Naive thymus-derived CD4-positive, alpha-beta T cell (primary cell): ENCODE data around the gene AKR1B1. TPM values are rescaled to one million over a fixed set of nuclear protein-coding genes. Genes with fewer than 3 reads are reported as not detected.

ENCODE experiments used
- ATAC-seq: fragments of 150-1000 bp; cut with Tn5 transposase; 2 replicates; pipeline ENCODE4 v1.10.0; 2021; ENCODE audit warnings: mild to moderate bottlenecking, moderate library complexity
- CTCF ChIA-PET: fragments of 350-600 bp; sonication (Branson Sonifier 250); formaldehyde crosslinking; loops from one replicate; lab custom pipeline; 2021; ENCODE audit warnings: antibody characterized with exemption; lab: Charles Lee
- POLR2A ChIA-PET: fragments of 350-600 bp; sonication (Branson Sonifier 250); formaldehyde crosslinking; loops from one replicate; lab custom pipeline; 2021; ENCODE audit warnings: antibody characterized with exemption, inconsistent platforms; lab: Charles Lee
- DNase-seq, 9 donors: peaks; one replicate each; pipeline versions ENCODE4 v3.0.0 to v3.0.0-alpha.2; 2020 to 2022; ENCODE audit warnings: mixed read lengths in 1 of 9
- H3K27ac ChIP-seq: one replicate; pipeline ENCODE4 v1.7.0; 2013; ENCODE audit warnings: mild to moderate bottlenecking, low read depth, low read length, moderate library complexity
- H3K27me3 ChIP-seq, 2 donors: one replicate each; pipeline ENCODE4 v1.7.0; 2013; ENCODE audit warnings: low read length in 2 of 2, mild to moderate bottlenecking in 2 of 2, moderate library complexity in 2 of 2; ENCODE audit not compliant: control insufficient read depth in 2 of 2, insufficient read depth in 2 of 2
- H3K36me3 ChIP-seq, 3 experiments: 1 replicate in 2 of 3; 2 replicates in 1 of 3; pipeline ENCODE4 v1.7.0; 2013; ENCODE audit warnings: low read length in 3 of 3, mild to moderate bottlenecking in 3 of 3, moderate library complexity in 1 of 3; ENCODE audit not compliant: insufficient read depth in 3 of 3, control insufficient read depth in 2 of 3
- H3K4me1 ChIP-seq, 2 donors: one replicate each; pipeline ENCODE4 v1.7.0; 2013; ENCODE audit warnings: low read length in 2 of 2, mild to moderate bottlenecking in 2 of 2, moderate library complexity in 1 of 2; ENCODE audit not compliant: control insufficient read depth in 2 of 2, insufficient read depth in 2 of 2
- H3K4me3 ChIP-seq: 2 replicates; pipeline ENCODE4 v1.7.0; 2013; ENCODE audit warnings: mild to moderate bottlenecking, low read length
- H3K9me3 ChIP-seq, 3 experiments: 1 replicate in 2 of 3; 2 replicates in 1 of 3; pipeline ENCODE4 v1.7.0; 2013; ENCODE audit warnings: low read length in 3 of 3; ENCODE audit not compliant: control insufficient read depth in 2 of 3
- H3K27ac Mint-ChIP-seq, 9 donors: one replicate each; pipeline ENCODE4 v1.8.0; 2020 to 2022; ENCODE audit warnings: mixed read lengths in 9 of 9, mild to moderate bottlenecking in 8 of 9, moderate library complexity in 5 of 9, inconsistent platforms in 2 of 9
- H3K27me3 Mint-ChIP-seq, 5 donors: one replicate each; pipeline ENCODE4 v1.8.0; 2021 to 2022; ENCODE audit warnings: mixed read lengths in 5 of 5, mild to moderate bottlenecking in 1 of 5
- H3K36me3 Mint-ChIP-seq, 5 donors: one replicate each; pipeline ENCODE4 v1.8.0; 2020 to 2022; ENCODE audit warnings: mixed read lengths in 5 of 5, mild to moderate bottlenecking in 3 of 5, inconsistent platforms in 1 of 5
- H3K4me1 Mint-ChIP-seq, 7 donors: one replicate each; pipeline ENCODE4 v1.8.0; 2020 to 2022; ENCODE audit warnings: mixed read lengths in 7 of 7, mild to moderate bottlenecking in 3 of 7, inconsistent platforms in 1 of 7
- H3K4me3 Mint-ChIP-seq, 10 donors: one replicate each; pipeline ENCODE4 v1.8.0; 2020 to 2022; ENCODE audit warnings: mild to moderate bottlenecking in 10 of 10, mixed read lengths in 10 of 10, moderate library complexity in 6 of 10, inconsistent platforms in 2 of 10
- H3K9me3 Mint-ChIP-seq, 11 donors: one replicate each; pipeline ENCODE4 v1.8.0; 2020 to 2022; ENCODE audit warnings: mixed read lengths in 11 of 11, mild to moderate bottlenecking in 4 of 11, inconsistent platforms in 1 of 11, moderate library complexity in 1 of 11
- intact Hi-C, 2 donors: fragments of 100-400 bp; cut with micrococcal nuclease; formaldehyde crosslinking; loops; one replicate each; pipeline ENCODE4 v1.15.1; 2023
- polyA plus RNA-seq, 2 donors: library from polyadenylated mRNA; unstranded; fragments of 300-500 nt; fragmentation: Illumina TruSeq; gene quantifications; one replicate each; pipeline ENCODE4 v1.2.3, GENCODE V29; 2021
- total RNA-seq, 6 experiments: library from RNA in 5 of 6; stranded (reverse) in 5 of 6; gene quantifications; 1 replicate in 5 of 6; 2 replicates in 1 of 6; pipeline ENCODE4 v1.2.3 and lab custom pipeline; 2021 to 2026

The AKR1B1 gene
- total and polyA plus RNA-seq, 7 experiments from 2014 or later = 62.2 to 206 (median 106) TPM

GRCh38 chr7:134452419-134452838, 6.5 kb downstream of the AKR1B1 start:
- Mint-ChIP-seq H3K27ac (peak overlapping the region in 4 of 9 donors; percentile 1 to 42 (median 41)), H3K4me3 (peak overlapping the region in 1 of 10 donors; percentile 10), H3K36me3 (peaks cover 9 to 48% (median 11%) of the 10 kb centered on the region in 5 donors), H3K9me3 (no peaks in the 10 kb centered on the region), H3K4me1 (peaks cover 29 to 54% (median 45%) of the 10 kb centered on the region in 7 donors), H3K27me3 (no peaks in the 10 kb centered on the region)
- Histone ChIP-seq H3K9me3 (no peaks in the 10 kb centered on the region), H3K27ac (no peak overlapping the region), H3K27me3 (no peaks in the 10 kb centered on the region), H3K4me1 (peaks cover 7 to 20% of the 10 kb centered on the region in 2 donors), H3K36me3 (peaks cover 0 to 46% (median 10%) of the 10 kb centered on the region in 3 experiments), H3K4me3 (no peak overlapping the region)
- ATAC-seq (no peak), DNase-seq (no peak)
- intact Hi-C loops = loop anchor here (5.0 to 10.0 kb wide), 5 partner anchors 60 to 1212 kb away; partner anchors contain the start of genes CYREN (in 1 of the 2), EXOC4 (in 1 of the 2) and STMP1 (in 1 of the 2)
- ChIA-PET CTCF (interaction anchor here (0.6 to 2.0 kb wide), 2 partner anchors 13 to 20 kb away, joined by 5 to 13 read pairs; no protein-coding TSS in a partner anchor), POLR2A (no interaction called here)

GRCh38 chr7:134451656-134452055, 7.2 kb downstream of the AKR1B1 start:
- H3K9me3 Mint-ChIP-seq = no peaks in the 10 kb centered on the region

GRCh38 chr7:134450294-134451000, 8.5 kb downstream of the AKR1B1 start:
- CTCF ChIA-PET = interaction anchor here (1.2 kb wide), 1 partner anchor 18 kb away, joined by 3 read pairs; no protein-coding TSS in a partner anchor
- Mint-ChIP-seq H3K27me3 (no peaks in the 10 kb centered on the region), H3K4me1 (peaks cover 26 to 36% (median 29%) of the 10 kb centered on the region in 7 donors), H3K36me3 (peaks cover 4 to 59% (median 23%) of the 10 kb centered on the region in 5 donors), H3K9me3 (no peaks in the 10 kb centered on the region), H3K4me3 (no peak overlapping the region), H3K27ac (no peak overlapping the region)
- Histone ChIP-seq H3K4me1 (peaks cover 6 to 17% of the 10 kb centered on the region in 2 donors), H3K36me3 (peaks cover 0 to 64% (median 15%) of the 10 kb centered on the region in 3 experiments), H3K27ac (no peak overlapping the region), H3K27me3 (no peaks in the 10 kb centered on the region), H3K4me3 (no peak overlapping the region), H3K9me3 (no peaks in the 10 kb centered on the region)
- intact Hi-C loops = loop anchor here (5.0 to 10.0 kb wide), 5 partner anchors 62 to 1214 kb away; partner anchors contain the start of genes CYREN (in 1 of the 2), EXOC4 (in 1 of the 2) and STMP1 (in 1 of the 2)
- POLR2A ChIA-PET = interaction anchor here (1.1 kb wide), 1 partner anchor 9 kb away, joined by 3 read pairs; the partner anchor contains the start of gene AKR1B1
- ATAC-seq (no peak), DNase-seq (no peak)

More at GRCh38 chr7:134451656-134452055, 7.2 kb downstream of the AKR1B1 start:
- no peak overlapping the region for H3K4me3 ChIP-seq
- no peaks in the 10 kb centered on the region for H3K27me3 ChIP-seq
- H3K27ac ChIP-seq = no peak overlapping the region
- H3K4me1 Mint-ChIP-seq = peaks cover 26 to 46% (median 39%) of the 10 kb centered on the region in 7 donors
- H3K4me3 Mint-ChIP-seq = no peak overlapping the region
- no peaks in the 10 kb centered on the region for H3K27me3 Mint-ChIP-seq
- peak overlapping the region in 1 of 9 donors; percentile 38 for H3K27ac Mint-ChIP-seq
- ChIA-PET CTCF (interaction anchor here (0.7 kb wide), 1 partner anchor 18 kb away, joined by 3 read pairs; no protein-coding TSS in a partner anchor), POLR2A (no interaction called here)
- no peak for DNase-seq
- intact Hi-C loops = loop anchor here (5.0 to 10.0 kb wide), 5 partner anchors 61 to 1213 kb away; partner anchors contain the start of genes CYREN (in 1 of the 2), EXOC4 (in 1 of the 2) and STMP1 (in 1 of the 2)
- ATAC-seq = no peak
- H3K9me3 ChIP-seq = no peaks in the 10 kb centered on the region
- peaks cover 0 to 54% (median 14%) of the 10 kb centered on the region in 3 experiments for H3K36me3 ChIP-seq
- peaks cover 6 to 17% of the 10 kb centered on the region in 2 donors for H3K4me1 ChIP-seq
- H3K36me3 Mint-ChIP-seq = peaks cover 10 to 55% (median 17%) of the 10 kb centered on the region in 5 donors

- DNase-seq = no peak
- no peak overlapping the region for H3K27ac Mint-ChIP-seq
- CTCF ChIA-PET = interaction anchor here (1.2 kb wide), 1 partner anchor 17 kb away, joined by 3 read pairs; no protein-coding TSS in a partner anchor
These were observed 9.2 kb downstream of the AKR1B1 start for GRCh38 chr7:134449680-134450079.

GRCh38 chr7:134448356-134449229, 10.3 kb downstream of the AKR1B1 start:
- Histone ChIP-seq H3K27ac (no peak overlapping the region), H3K36me3 (peaks cover 8 to 83% (median 15%) of the 10 kb centered on the region in 3 experiments), H3K4me1 (peaks cover 0 to 1% of the 10 kb centered on the region in 2 donors), H3K27me3 (no peaks in the 10 kb centered on the region), H3K4me3 (no peak overlapping the region), H3K9me3 (no peaks in the 10 kb centered on the region)
- POLR2A ChIA-PET = no interaction called here
- DNase-seq (no peak), ATAC-seq (no peak)
- intact Hi-C loops = no loop called here
- H3K36me3 Mint-ChIP-seq = peaks cover 13 to 78% (median 35%) of the 10 kb centered on the region in 5 donors
- CTCF ChIA-PET = no interaction called here
- H3K27me3 Mint-ChIP-seq = no peaks in the 10 kb centered on the region
- H3K4me3 Mint-ChIP-seq = no peak overlapping the region
- no peak overlapping the region for H3K27ac Mint-ChIP-seq
- H3K9me3 Mint-ChIP-seq = no peaks in the 10 kb centered on the region
- H3K4me1 Mint-ChIP-seq = peaks cover 7 to 17% (median 14%) of the 10 kb centered on the region in 7 donors

More at GRCh38 chr7:134449680-134450079, 9.2 kb downstream of the AKR1B1 start:
- H3K36me3 ChIP-seq = peaks cover 7 to 72% (median 15%) of the 10 kb centered on the region in 3 experiments
- peaks cover 18 to 28% (median 22%) of the 10 kb centered on the region in 7 donors for H3K4me1 Mint-ChIP-seq
- H3K36me3 Mint-ChIP-seq = peaks cover 8 to 67% (median 27%) of the 10 kb centered on the region in 5 donors
- no peak overlapping the region for H3K27ac ChIP-seq
- POLR2A ChIA-PET = interaction anchor here (1.1 kb wide), 1 partner anchor 10 kb away, joined by 3 read pairs; the partner anchor contains the start of gene AKR1B1
- ATAC-seq = no peak
- H3K9me3 ChIP-seq = no peaks in the 10 kb centered on the region
- H3K27me3 Mint-ChIP-seq = no peaks in the 10 kb centered on the region
- no peaks in the 10 kb centered on the region for H3K9me3 Mint-ChIP-seq
- H3K4me1 ChIP-seq = peaks cover 2 to 11% of the 10 kb centered on the region in 2 donors
- intact Hi-C loops = loop anchor here (5.0 to 10.0 kb wide), 5 partner anchors 63 to 1215 kb away; partner anchors contain the start of genes CYREN (in 1 of the 2), EXOC4 (in 1 of the 2) and STMP1 (in 1 of the 2)
- no peak overlapping the region for H3K4me3 Mint-ChIP-seq
- no peaks in the 10 kb centered on the region for H3K27me3 ChIP-seq
- H3K4me3 ChIP-seq = no peak overlapping the region
